Ishikawa (cell line): Measurements from ENCODE around the gene IFIH1.

Source experiments
- CEBPB ChIP-seq: IDR thresholded peaks from 2 replicates; pipeline ENCODE4 v1.6.1; 2012
- CREB1 ChIP-seq: IDR thresholded peaks from 2 replicates; pipeline ENCODE4 v1.6.1; 2012; ENCODE audit warnings: low read depth
- EGR1 ChIP-seq: IDR thresholded peaks from 2 replicates; pipeline ENCODE4 v1.6.1; 2012
- EP300 ChIP-seq: IDR thresholded peaks from 2 replicates; pipeline ENCODE4 v1.6.1; 2012; ENCODE audit warnings: borderline replicate concordance
- FOXM1 ChIP-seq: IDR thresholded peaks from 2 replicates; pipeline ENCODE4 v1.6.1; 2012; ENCODE audit warnings: low read depth, borderline replicate concordance
- RAD21 ChIP-seq: IDR thresholded peaks from 2 replicates; pipeline ENCODE4 v1.6.1; 2012; ENCODE audit warnings: low read depth
- TEAD4 ChIP-seq: IDR thresholded peaks from 2 replicates; pipeline ENCODE4 v1.6.1; 2012
- YY1 ChIP-seq: IDR thresholded peaks from 2 replicates; pipeline ENCODE4 v1.6.1; 2012; ENCODE audit warnings: low read depth
- TF ChIP-seq, protein P1 (sequence below): IDR thresholded peaks from 2 replicates; pipeline ENCODE4 v1.6.1; 2012
- TF ChIP-seq, protein P2 (sequence below): IDR thresholded peaks from 2 replicates; pipeline ENCODE4 v1.6.1; 2012; ENCODE audit warnings: low read depth, mild to moderate bottlenecking
- TF ChIP-seq, protein P3 (sequence below): IDR thresholded peaks from 2 replicates; pipeline ENCODE4 v1.6.1; 2012

DNA sequence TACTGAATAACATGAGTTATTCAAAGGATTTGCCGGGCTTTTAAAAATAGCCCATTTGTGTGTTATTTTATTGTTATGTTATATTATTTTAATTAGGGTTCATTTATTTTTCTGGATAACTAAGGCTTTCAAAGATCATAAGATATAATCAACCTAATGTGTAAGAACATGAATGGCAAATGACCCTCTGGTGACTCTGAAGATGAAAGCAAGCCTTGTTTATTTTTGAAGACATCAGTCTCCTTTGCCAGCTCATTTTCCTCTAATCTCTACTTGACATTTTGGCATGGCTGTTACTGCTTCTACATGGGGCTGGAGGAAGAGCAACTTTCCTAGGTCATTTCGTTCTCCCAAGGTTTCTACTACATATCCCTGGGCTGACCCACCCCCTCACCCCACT, 85.8 kb downstream of the IFIH1 start:
- TF ChIP-seq, protein P1, sequence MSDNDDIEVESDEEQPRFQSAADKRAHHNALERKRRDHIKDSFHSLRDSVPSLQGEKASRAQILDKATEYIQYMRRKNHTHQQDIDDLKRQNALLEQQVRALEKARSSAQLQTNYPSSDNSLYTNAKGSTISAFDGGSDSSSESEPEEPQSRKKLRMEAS, result no peak
- TF ChIP-seq, protein P2, sequence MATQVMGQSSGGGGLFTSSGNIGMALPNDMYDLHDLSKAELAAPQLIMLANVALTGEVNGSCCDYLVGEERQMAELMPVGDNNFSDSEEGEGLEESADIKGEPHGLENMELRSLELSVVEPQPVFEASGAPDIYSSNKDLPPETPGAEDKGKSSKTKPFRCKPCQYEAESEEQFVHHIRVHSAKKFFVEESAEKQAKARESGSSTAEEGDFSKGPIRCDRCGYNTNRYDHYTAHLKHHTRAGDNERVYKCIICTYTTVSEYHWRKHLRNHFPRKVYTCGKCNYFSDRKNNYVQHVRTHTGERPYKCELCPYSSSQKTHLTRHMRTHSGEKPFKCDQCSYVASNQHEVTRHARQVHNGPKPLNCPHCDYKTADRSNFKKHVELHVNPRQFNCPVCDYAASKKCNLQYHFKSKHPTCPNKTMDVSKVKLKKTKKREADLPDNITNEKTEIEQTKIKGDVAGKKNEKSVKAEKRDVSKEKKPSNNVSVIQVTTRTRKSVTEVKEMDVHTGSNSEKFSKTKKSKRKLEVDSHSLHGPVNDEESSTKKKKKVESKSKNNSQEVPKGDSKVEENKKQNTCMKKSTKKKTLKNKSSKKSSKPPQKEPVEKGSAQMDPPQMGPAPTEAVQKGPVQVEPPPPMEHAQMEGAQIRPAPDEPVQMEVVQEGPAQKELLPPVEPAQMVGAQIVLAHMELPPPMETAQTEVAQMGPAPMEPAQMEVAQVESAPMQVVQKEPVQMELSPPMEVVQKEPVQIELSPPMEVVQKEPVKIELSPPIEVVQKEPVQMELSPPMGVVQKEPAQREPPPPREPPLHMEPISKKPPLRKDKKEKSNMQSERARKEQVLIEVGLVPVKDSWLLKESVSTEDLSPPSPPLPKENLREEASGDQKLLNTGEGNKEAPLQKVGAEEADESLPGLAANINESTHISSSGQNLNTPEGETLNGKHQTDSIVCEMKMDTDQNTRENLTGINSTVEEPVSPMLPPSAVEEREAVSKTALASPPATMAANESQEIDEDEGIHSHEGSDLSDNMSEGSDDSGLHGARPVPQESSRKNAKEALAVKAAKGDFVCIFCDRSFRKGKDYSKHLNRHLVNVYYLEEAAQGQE, result no peak
- TF ChIP-seq EGR1 (no peak), EP300 (no peak), CEBPB (no peak), YY1 (no peak), TEAD4 (no peak), FOXM1 (no peak), RAD21 (no peak), CREB1 (no peak)
- TF ChIP-seq, protein P3, sequence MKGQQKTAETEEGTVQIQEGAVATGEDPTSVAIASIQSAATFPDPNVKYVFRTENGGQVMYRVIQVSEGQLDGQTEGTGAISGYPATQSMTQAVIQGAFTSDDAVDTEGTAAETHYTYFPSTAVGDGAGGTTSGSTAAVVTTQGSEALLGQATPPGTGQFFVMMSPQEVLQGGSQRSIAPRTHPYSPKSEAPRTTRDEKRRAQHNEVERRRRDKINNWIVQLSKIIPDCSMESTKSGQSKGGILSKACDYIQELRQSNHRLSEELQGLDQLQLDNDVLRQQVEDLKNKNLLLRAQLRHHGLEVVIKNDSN, result no peak
